ENCODE results near the gene CHD2.
"Not testable (repeated sequence)": the region's sequence is repeated elsewhere in the genome, so short reads cannot be mapped to it uniquely, and the experiment has no call there.

The CHD2 gene

DNA sequence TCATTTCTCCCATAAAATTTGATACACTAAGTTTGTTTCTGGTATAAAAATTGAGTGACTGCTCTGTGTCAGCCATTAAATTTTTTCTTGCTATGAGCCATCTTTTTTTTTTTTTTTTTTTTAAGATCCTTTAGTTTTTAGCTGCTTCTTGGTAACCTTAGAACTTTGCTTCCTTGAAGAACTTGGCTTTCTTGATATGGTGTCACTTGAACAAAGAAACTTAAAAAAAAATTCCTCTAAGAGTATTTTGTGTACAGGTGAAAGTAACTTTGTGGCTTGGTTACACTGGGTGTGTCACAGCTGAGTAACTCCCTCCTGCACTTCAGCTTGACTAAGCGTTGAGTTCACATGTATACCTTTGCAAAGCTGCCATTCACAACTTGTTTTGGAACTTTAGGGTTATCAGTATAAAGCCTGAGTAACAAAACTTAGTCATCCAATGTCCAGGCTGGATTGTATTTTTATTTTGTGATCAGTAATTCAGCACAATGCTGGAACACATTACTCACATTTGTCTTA lies 6.5 kb downstream of the CHD2 start:
- no peak for DNase-seq

DNA sequence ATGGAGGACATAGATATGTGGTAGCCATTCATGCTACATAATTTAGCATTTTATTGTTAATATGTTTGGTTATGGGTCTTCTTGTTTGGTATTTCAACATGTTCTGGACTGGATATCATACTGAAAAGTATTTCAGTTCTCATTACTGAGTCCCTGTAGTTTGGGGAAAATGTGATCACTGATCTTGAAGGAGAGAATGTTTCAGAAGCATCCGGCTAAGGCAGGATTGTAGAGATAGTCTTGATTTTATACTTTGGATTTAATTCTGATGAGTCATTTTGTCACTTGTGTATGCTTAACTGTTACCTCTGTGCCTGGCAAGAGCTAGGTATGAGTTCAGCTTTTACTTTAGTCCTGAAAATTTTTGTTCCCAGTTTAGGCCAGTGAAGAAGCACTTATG lies 7.1 kb downstream of the CHD2 start:
- no peak for DNase-seq

DNA sequence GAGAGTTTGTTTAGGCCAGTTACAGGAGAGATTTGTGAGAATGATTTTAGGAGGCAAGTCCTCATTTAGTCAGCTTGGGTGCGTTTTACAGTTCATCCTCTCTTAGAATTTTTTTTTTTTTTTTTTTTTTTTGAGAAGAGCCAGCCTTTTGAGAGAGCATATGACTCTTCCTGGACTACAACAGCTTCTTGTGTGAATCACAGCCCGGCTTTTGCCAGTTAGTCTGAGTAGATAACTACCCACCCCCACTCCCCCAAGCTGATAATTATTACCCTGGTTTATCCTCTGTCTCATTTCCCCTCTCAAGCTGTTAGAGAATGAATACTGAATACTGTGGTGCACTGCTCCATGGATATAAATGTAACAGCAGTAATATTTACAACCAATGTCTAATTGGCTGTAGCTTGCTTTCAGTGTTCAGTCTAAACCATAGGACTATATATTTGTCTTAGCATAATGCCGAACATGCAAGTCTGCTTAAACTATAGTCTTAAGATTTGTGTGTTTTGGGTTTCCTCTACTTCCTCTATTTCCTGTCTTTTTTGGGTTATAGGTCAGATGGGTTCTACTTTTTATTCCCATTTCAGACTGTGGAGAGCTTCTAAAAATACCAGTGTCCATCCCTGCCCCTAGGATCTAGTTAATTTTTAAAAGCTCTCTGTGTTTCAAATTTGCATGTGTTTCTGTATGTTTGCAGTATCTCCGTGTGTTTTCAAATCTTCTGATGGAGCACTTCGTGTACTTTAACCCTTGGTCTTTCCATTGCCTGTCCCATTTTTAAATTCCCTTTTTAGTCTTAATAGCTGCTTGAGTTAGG lies 8.0 kb downstream of the CHD2 start:
- no peak for DNase-seq

DNA sequence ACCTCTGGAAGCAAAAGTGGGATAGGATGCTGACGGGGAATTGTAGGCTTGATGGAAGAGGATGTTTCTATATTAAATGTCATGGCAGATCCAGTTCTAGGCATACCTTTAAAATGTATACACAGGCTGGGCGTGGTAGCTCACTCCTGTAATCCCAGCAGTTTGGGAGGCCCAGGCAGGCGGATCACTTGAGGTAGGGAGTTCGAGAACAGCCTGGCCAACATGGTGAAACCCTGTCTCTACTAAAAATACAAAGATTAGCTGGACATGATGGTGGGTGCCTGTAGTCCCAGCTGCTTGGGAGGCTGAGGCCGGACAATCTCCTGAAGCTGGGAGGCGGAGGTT lies 8.6 kb downstream of the CHD2 start:
- no peak for DNase-seq

DNA sequence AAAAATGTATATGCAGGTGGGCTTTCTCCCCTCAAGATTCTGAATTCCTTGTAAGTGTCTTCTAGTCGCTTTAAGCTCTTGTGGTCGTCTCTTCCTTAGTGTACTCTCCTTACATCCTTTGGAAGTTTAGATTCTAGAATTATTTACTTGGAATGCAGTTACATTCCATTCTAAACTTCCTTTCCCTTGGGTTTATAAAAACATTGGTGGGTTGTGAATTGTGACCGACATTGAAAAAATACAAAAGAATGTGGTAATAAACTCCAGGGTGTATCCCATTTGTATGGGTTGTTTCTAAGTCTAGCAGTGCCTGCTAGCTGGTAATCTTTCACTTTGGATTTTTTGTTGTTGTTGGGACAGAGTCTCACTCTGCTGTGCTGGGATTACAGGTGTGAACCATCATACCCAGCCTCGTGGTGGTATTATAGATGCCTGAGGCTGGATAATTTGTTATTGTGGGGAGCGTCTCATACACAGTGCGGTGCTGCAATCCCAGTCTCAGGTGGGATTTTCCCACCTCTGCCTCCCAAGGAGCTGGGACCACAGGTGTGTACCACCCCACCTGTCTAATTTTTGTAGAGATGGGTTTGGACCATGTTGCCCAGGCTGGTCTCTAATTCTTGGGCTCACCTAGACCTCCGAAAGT lies 9.1 kb downstream of the CHD2 start:
- no peak for DNase-seq

DNA sequence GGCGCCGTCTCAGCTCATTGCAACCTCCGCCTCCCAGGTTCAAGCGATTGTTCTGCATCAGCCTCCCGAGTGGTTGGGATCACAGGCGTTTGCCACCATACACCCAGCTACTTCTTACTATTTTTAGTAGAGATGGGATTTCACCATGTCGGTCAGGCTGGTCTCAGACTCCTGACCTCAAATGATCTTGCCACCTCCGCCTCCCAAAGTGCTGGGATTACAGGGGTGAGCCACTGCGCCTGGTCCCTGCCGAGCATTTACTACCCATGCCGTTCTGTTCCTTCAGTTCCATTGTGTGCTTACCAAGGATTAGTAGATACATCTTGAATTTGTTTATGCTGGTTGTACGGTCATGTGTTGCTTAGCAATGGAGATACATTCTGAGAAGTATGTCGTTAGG lies 10.3 kb downstream of the CHD2 start:
- no peak for DNase-seq

DNA sequence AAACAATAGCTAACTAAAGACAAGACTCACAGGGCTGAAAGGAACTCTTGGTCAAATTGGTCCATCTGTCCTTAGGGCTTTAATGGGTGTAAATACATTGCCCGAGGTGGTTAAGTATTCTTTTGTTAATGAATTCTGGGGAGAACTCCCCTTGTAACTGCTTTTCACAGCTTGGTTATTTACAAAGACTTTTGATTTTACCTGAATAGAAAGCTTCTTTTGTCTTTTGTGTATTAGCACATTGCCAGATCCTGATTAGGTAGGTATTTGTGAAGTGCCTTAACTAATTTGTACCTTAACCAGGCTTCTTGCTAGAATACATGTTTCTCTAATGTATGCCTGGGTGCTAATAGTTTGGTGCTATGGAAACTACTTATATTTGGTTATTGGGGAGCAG lies 14.0 kb downstream of the CHD2 start:
- DNase-seq, result no peak

DNA sequence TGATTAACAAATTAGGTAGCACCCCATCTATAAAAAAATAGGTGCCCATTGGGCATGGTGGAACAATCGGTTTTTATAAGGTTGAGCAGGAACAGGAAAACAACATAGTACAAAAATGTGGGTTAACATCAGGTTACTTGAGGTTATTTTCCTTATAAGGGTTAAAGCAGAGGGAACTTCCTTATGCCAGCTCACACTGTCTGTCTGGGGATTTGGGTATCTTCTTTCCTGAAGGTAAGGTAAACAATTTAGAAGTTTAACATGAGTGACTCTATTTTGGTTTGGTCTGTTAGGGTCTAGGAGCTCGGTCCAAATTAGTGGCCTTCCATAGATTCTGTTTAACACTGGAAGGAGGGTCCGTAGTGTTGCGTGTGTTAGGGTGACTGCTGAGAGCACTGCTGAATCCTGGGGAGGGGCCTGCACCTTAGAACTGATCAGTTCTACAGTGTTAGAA lies 14.7 kb downstream of the CHD2 start:
- DNase-seq, result no peak

DNA sequence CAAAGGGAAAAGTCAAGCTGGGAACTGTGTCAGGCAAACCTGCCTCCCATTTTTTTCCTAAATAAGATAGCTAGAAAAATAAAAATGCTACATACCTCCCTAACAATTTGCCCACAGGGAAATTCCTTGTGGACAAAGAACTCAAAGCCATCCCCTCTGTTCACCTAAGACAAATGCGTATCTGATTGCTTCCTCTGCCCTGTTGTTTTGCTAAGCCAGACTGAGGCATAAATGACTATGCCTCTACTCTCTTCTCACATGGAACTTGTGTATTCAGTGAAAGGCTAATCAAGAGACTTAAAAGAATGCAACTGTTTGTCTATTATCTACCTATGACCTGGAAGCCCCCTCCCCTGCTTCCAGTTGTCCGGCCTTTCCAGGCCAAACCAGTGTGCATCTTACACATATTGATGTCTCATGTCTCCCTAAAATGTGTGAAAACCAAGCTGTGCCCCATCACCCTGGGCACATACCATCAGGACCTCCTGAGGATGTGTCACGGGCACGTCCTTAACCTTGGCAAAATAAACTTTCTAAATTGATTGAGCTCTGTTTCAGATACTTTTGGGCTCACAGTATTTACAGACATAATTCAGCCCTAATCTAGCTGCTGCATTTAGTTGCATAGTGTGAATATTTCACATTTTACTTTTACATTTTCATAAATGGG lies 15.8 kb downstream of the CHD2 start:
- no peak for DNase-seq

DNA sequence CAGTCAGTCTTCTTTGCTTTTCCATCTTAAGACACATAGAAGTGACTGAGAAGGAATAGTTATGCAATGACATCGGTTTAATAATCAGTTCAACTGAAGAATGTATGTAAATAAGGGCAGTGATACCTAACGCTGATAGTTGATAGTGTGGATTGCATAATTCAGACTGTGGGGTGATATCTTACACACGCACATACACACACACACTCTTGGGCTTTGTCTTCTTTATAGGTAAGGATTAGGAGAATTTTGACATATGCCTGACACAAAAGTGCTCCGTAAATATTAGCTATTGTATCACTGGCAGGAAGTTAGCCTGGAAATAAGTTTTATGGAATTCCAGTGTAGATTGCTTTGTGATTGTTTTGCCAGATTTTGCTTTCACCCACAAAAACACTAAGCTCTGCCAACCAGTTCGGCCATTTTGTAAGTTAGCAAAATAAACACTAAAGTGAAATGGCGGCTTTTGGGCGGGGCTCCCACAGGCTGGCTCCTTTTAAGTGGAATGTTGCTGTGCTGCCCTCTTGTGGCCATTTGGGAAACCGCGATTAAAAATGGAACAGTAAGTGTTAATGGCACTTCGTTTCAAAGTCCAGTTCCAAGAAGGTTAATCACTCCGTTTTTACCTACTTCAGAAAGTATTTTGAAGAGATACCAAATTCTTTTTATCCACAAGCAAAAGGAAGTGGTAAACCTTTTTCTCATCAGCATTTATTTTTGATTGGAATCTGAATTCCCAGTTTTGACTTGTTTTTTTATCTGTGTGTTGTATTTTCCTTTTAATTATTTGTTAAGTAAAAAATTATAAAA lies 17.7 kb downstream of the CHD2 start:
- no peak for DNase-seq

DNA sequence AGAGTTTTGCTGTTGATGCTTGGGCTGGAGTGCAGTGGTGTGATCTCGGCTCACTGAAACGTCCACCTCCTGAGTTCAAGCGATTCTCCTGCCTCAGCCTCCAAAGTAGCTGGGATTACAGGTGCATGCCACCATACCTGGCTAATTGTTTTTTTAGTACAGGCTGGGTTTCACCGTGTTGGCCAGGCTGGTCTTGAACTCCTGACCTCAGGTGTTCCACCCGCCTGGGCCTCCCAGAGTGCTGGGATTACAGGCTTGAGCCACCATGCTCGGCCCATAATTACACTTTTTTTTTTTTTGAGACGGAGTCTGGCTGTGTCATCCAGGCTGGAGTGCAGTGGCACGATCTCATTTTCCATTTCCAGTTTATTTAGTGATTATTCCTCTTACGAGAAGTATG lies 18.8 kb downstream of the CHD2 start:
- DNase-seq, result not testable (repeated sequence)

DNA sequence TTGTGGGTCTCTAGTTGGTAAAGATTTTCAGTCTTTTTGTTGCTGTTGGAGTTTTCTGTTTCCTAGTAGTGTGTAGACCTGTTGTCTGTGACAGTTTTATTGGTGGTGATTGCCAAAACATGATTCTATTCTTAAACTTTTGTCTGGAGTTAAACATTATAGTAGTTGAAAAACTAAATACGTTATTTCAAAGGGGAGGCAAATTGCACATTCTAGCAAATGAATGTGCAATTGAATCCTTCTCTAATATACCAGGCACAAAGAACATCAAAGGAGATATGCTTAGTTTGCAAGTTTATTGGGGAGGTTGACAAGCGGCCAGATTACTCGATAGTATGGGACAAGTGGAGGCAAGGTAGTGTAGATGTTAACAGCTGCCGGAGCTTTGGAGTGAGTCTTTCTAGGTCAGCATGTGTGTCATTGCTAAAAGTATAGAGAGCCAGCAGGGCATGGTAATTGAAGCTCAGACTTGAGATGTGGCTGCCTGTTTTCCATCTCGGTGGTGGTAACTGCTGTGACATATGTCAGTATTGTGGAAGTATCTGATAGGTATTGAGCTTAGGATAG lies 20.6 kb downstream of the CHD2 start:
- no peak for DNase-seq

DNA sequence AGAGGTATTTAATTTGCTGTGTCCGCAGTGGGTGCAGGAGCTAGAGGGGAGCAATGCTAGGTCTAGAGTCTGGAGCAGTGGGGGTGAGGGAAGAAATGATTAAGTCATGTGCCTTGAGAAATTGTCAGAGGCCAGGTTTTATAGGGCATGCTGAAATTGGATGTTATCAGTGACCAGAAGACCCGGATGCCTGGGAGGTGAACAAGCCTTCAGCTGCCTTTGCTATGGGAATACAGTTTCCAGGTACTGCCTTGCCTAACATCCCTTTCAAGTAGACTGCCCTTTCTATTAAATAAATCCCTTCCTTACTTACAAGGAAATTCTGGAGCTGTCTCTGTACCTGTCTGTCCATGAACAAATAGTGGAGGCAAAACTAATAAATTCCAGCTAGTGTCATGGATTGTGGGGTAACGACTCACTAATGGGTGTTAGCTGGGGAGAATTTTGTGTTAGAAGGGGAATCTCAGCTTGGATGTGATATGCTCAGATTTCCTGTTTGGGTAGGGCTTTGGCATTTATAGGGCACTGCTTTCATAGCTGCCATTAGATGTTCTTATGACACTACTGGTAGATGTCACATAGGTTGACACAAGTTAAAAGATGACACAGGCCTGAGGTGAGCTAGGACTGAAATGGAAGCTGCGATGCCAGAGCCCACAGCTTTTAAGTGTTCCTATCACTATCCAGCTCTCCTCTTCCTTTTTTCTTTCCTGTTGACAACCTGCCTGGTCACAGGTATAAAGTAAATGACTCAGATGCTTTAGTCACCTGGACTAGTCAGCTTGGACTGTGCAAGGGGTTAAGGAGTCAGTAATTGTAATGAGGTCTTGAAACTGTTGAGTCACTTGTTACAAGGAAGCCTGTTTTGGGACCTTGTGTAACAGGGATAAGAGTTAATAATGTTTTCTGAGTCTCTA lies 21.3 kb downstream of the CHD2 start:
- no peak for DNase-seq

DNA sequence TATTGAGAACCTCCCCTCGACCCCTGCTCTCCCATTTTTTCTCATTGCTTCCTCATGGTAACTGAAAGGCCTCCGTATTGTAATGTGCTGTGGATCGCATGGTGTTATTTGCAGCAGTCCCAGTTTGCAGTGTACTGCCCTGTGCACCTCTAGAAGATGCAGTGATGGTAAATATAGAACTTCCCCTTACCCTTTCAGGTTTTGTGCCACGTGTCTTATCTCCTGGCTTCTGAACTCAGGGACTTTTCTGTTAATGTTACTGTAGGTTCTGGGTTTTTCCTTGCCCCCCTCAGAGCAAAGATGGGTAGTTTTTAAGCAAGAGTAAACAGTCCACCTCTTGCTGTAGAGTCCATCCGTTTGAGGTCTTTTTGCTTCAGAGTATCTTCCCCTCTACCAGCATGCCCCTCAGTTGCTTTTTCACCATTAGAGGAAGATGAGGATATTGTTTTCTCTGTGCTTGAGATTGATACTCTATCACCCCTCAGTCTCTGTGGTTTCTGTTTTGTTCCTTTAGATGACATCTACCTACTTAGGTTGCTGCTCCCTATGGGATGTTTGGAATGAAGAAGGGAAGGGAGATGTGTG lies 22.4 kb downstream of the CHD2 start:
- DNase-seq, result no peak

DNA sequence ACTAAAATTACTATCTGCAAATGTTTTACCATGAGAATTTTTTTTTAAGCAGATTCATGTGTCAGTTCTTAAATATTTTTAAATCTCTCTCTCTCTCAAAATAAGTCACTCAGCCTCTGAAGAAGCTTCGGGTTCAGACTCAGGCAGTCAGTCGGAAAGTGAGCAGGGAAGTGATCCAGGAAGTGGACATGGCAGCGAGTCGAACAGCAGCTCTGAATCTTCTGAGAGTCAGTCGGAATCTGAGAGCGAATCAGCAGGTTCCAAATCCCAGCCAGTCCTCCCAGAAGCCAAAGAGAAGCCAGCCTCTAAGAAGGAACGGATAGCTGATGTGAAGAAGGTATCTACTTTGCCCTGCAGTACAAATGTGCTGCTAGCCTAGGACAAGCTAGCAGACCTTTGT lies 24.1 kb downstream of the CHD2 start:
- DNase-seq, result no peak

DNA sequence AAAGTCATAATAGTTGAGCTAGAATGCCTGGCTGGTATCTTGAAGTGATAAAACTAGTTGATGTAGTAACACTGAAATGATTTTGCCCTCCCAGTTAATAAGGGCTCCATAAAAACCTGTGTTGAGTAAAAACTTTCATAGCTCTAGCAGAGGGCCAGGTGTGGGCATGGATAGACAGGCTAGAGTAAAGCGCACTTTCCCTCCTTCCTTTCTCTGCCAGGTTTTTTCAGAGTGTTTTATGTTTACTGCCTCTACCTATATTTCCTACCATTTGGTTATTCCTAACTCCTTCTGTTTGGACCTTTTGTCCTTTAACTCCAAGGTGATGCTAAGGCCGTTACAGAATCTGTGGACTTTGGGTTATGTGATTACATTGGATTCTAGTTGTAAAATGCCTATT lies 25.3 kb downstream of the CHD2 start:
- DNase-seq, result no peak

DNA sequence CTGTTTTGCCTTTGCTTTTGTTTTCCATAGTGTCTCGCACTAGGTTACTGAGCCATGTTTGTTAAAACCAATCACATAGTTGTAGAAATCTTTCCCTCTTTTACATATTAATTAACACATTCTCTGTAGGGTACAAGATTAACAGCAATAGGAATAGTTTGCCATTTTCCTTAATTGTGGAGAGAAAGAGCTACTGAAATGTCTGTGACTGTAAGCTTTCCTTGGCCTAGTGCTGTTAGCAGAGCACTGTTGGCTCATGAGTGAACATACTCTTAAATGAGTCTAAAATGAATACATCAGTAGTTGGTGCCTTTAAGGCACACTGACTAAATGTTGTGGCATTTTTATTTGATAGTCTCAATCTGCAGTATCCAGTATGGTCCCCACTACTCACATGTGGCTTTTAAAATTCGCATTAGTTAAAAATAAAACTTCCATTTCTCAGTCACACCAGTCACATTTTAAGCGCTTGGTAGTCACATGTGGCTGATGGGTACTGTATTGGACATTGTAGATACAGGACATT lies 28.2 kb downstream of the CHD2 start:
- no peak for DNase-seq

DNA sequence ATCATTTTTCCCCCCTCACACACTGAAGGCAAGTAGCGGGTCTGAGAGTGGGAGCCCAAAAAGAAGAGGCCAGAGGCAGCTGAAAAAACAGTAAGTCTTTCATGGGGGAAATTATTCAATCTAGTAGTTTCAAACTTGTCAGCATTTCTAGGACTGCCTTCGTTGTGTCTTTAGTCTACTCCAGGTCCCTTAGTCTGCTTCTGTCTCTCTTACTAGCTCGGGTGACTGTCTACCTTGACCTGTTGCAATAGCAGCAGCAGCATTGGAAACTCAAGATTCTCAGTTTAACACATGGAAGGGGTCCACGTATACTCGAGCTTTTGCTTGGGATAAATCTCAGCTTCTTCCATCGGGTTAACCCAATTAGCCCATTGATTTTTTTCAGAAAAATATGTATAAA lies 28.9 kb downstream of the CHD2 start:
- no peak for DNase-seq

DNA sequence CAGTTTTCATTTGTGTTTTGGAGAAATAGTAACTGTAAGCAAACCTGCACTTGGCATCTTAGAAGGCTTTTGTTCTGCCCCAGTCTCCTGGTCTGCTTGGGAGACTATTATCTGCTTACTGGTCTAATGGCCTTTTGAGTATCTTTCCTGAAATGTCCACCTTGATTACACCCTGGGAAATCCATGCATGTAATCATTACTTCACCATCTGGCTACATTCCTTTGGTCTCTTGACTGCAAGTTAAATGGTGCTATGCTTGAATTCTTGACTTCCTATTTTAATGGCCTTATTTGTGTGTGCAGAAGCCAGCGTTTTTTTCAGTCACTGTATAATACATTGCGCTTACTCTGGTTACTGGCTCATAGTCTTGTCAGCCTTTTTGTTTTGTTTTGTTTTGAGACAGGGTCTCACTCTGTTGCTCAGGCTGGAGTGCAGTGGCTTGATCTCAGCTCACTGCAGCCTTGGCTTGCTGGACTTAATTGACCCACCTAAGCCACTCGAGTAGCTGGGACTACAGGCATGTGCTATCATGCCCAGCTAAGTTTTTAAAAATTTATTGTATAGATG lies 30.0 kb downstream of the CHD2 start:
- DNase-seq, result no peak

DNA sequence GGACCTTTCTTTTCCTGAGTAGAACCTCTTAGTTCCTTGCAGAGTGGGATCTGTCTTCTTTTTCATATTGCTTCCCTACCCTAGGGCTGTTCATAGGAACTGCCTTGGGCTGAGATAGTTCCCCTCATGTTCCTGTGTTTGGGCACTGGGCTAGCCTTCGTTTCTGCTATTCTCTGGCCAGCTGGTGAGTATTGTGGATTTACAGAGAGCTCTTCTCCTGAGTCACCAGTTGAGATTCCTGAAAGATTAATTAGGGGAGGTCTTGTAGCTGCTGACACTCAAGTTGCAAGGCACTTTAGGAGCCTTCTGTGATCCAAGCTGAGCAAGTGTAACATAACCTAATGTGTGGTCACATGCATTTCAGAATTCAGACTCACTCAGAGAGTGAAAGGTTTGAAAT lies 30.7 kb downstream of the CHD2 start:
- DNase-seq, result no peak
